ENCODE results near the gene TMTC1. TPM values are rescaled to one million over a fixed set of nuclear protein-coding genes. Genes with fewer than 3 reads are reported as not detected.

Gene TMTC1
- polyA plus RNA-seq, 1 of the 3 experiments (the other 2 are of a cell fraction) = 0.13 TPM

- WGBS (ENCODE audit: low lambda C conversion rate) = 23% methylated on average over 5 of the region's 5 CpGs
- Histone ChIP-seq H2AFZ (ENCODE audit: low read depth) (no peak overlapping the region), H3K4me2 (no peak overlapping the region), H3K9ac (no peak overlapping the region), H4K20me1 (ENCODE audit: insufficient read depth) (no peaks in the 10 kb centered on the region), H3K27ac (ENCODE audit: low read depth in 2 of 2, low read length in 1 of 2) (peak overlapping the region in 1 of 2 experiments; percentile 94; a peak in 2 of 4 replicates), H3F3A (replicated peaks; ENCODE audit: insufficient read depth) (no peaks in the 10 kb centered on the region), H3K9me3 (no peaks in the 10 kb centered on the region), H3K4me3 (ENCODE audit: low read depth in 2 of 2, low read length in 1 of 2) (no peak overlapping the region), H3K36me3 (replicated peaks in 1 of 2; ENCODE audit: control insufficient read depth in 1 of 2, insufficient read depth in 2 of 2, low read length in 1 of 2) (no peaks in the 10 kb centered on the region), H3K4me1 (ENCODE audit: control insufficient read depth in 1 of 2, insufficient read depth in 2 of 2, low read depth in 1 of 2, low read length in 1 of 2) (peaks cover 0 to 18% of the 10 kb centered on the region in 2 experiments; a peak in 2 of 4 replicates), H3K27me3 (ENCODE audit: insufficient read depth) (no peaks in the 10 kb centered on the region), H3K9me2 (no peaks in the 10 kb centered on the region), H3K79me2 (ENCODE audit: insufficient read depth) (no peaks in the 10 kb centered on the region)
- peak; percentile 51 for DNase-seq
- ChIA-PET POLR2A (no interaction called here), CTCF (no interaction called here)
- peak; percentile 23; the same call in 1 of the 2 replicates for TF ChIP-seq RAD21 (IDR thresholded peaks at IDR 0.05; ENCODE audit: low read length)
- no peak for TF ChIP-seq CTCF (IDR thresholded peaks at IDR 0.05)
- no peak for TF ChIP-seq MEF2A (IDR thresholded peaks at IDR 0.05; ENCODE audit: borderline replicate concordance, low read depth)
- no peak for TF ChIP-seq USF1 (IDR thresholded peaks at IDR 0.05; ENCODE audit: borderline replicate concordance, low read depth)
- TF ChIP-seq FOXJ3 (CRISPR knock-in tag; IDR thresholded peaks at IDR 0.05) = no peak
- no peak for TF ChIP-seq RXRA (IDR thresholded peaks at IDR 0.05; ENCODE audit: borderline replicate concordance, low read depth)
- TF ChIP-seq YY1 (IDR thresholded peaks at IDR 0.05; ENCODE audit: low read depth) = no peak
- TF ChIP-seq USF2 (IDR thresholded peaks at IDR 0.05; ENCODE audit: borderline replicate concordance, low read depth, low read length) = no peak
- TF ChIP-seq ELF1 (IDR thresholded peaks at IDR 0.05) = no peak
- TF ChIP-seq NRF1 (IDR thresholded peaks at IDR 0.05; ENCODE audit: low read depth, low read length) = no peak
- no peak for TF ChIP-seq TAF1 (IDR thresholded peaks at IDR 0.05; ENCODE audit: borderline replicate concordance, low read depth, low read length)
- no peak for TF ChIP-seq FOXM1 (IDR thresholded peaks at IDR 0.05; ENCODE audit: low read depth)
- TF ChIP-seq EZH2phosphoT487 (IDR thresholded peaks at IDR 0.05; ENCODE audit: borderline replicate concordance, low read depth) = no peak
- no peak for TF ChIP-seq IRF3 (IDR thresholded peaks at IDR 0.05; ENCODE audit: low read depth, low read length)
- no peak for TF ChIP-seq ZBTB33 (IDR thresholded peaks at IDR 0.05; ENCODE audit: borderline replicate concordance, low read depth)
- no peak for TF ChIP-seq SIN3A (IDR thresholded peaks at IDR 0.05; ENCODE audit: borderline replicate concordance, low read depth, low read length)
- TF ChIP-seq TEAD4 (IDR thresholded peaks at IDR 0.05; ENCODE audit: borderline replicate concordance, insufficient read depth) = no peak
- TF ChIP-seq RCOR1 (IDR thresholded peaks at IDR 0.05; ENCODE audit: low read length) = peak; percentile 51; the same call in 1 of the 2 replicates
- no peak for TF ChIP-seq PBX3 (IDR thresholded peaks at IDR 0.05)
- TF ChIP-seq REST (IDR thresholded peaks at IDR 0.05; ENCODE audit: low read depth, low read length) = no peak
- TF ChIP-seq TCF12 (IDR thresholded peaks at IDR 0.05) = no peak
- TF ChIP-seq POLR2AphosphoS5 (IDR thresholded peaks at IDR 0.05; ENCODE audit: low read depth, low read length) = no peak
- TF ChIP-seq SMC3 (IDR thresholded peaks at IDR 0.05; ENCODE audit: low read depth, low read length) = no peak
Observed at GRCh38 chr12:29710104-29710503, 73.6 kb downstream of the TMTC1 start.
